HG03521 (cell line): Measurements from ENCODE around the gene EXT2.

Experiments used
- ATAC-seq: cut with Tn5 transposase; IDR thresholded peaks from one replicate; pipeline ENCODE4 v1.9.1; 2021; ENCODE audit warnings: mild to moderate bottlenecking, moderate library complexity; ENCODE audit not compliant: unreplicated experiment

The EXT2 gene

GRCh38 chr11:44263738-44264437, 168.4 kb downstream of the EXT2 start:
- ATAC-seq, result no peak

- no peak for ATAC-seq
Measured at GRCh38 chr11:44264438-44264749, 168.9 kb downstream of the EXT2 start.

GRCh38 chr11:44264761-44265160, 169.3 kb downstream of the EXT2 start:
- no peak for ATAC-seq

- ATAC-seq, result no peak
Measured at GRCh38 chr11:44266056-44266780, 170.7 kb downstream of the EXT2 start.

GRCh38 chr11:44267006-44267749, 171.7 kb downstream of the EXT2 start:
- ATAC-seq, result no peak

- no peak for ATAC-seq
Measured at GRCh38 chr11:44267750-44268613, 172.5 kb downstream of the EXT2 start.

- ATAC-seq, result no peak
Measured at GRCh38 chr11:44268614-44269080, 173.2 kb downstream of the EXT2 start.

GRCh38 chr11:44269369-44270351, 174.2 kb downstream of the EXT2 start:
- ATAC-seq, result no peak

- no peak for ATAC-seq
Measured at GRCh38 chr11:44270403-44271273, 175.2 kb downstream of the EXT2 start.

GRCh38 chr11:44271286-44271685, 175.8 kb downstream of the EXT2 start:
- ATAC-seq, result no peak

- ATAC-seq, result no peak
Measured at GRCh38 chr11:44274404-44274803, 178.9 kb downstream of the EXT2 start.

GRCh38 chr11:44275241-44275640, 179.8 kb downstream of the EXT2 start:
- no peak for ATAC-seq

- ATAC-seq, result no peak
Measured at GRCh38 chr11:44275961-44276550, 180.6 kb downstream of the EXT2 start.

- no peak for ATAC-seq
Measured at GRCh38 chr11:44277196-44278090, 182.0 kb downstream of the EXT2 start.

GRCh38 chr11:44279483-44279882, 184.0 kb downstream of the EXT2 start:
- no peak for ATAC-seq

- no peak for ATAC-seq
Measured at GRCh38 chr11:44280257-44280656, 184.8 kb downstream of the EXT2 start.

- no peak for ATAC-seq
Measured at GRCh38 chr11:44281151-44281550, 185.7 kb downstream of the EXT2 start.
